DMS153 (cell line): ENCODE data around the gene FNDC7.
"Not testable (repeated sequence)": the region's sequence is repeated elsewhere in the genome, so short reads cannot be mapped to it uniquely, and the experiment has no call there.

Source experiments
- DNase-seq: peaks from one replicate; lab custom pipeline; 2025; lab: John Stamatoyannopoulos, UW

FNDC7 gene, protein sequence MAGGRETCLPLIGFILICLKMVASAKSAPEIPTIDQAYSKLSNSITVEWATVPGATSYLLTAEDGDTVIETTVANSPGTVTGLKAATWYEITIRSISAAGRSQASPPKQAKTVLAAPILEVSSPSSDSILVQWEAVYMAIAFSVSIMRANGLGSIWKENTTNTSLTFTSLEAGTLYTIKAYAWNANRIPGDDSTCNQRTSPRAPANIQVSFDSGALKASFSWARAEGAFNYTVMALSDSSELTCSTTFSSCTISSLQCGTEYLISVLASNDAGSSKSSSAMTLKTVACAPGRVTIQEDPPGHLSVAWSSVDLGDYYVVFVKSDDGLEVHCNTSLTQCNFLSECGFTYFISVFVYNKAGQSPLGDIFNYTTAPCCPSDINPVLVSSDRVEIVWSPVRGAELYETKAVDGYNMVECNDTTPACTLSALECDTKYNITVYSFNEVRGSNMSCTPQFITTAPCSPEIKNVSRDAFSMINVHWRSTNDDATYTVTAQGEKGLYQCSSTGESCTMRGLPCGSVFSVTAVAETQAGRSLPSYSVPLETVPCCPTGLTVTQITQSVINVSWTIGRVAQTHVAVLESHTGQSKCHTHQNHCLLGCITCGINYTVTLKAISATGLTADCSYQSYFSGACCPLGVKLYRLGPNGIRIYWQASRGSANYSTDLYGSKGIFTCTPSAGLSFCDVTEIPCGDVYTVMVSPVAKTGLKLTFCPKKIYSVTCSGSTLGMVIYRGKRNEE

DNA sequence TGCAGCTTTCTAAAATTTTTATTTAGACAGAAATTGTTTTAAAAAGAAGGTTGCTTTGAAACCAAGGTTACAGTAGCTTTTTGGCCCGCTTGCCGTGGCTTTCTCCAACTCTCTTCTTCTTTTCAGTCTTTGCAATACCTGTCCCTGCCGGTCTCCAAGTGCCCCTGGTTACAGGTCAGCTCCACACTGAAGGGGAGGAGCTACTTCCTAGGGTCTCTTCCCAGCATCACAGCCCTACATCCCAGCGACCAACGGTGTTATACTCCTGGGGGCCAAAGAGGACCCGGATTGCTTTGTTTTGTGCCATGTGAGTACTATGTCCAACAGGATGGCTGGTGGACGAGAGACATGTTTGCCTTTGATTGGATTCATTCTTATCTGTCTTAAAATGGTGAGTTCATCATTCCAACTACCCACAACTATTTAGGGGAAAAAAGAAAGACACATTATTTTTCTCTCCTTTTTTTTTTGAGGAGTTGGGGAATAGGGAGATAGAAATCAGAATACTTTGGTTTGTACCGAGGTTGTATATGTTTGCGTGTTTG lies at the start of gene FNDC7:
FNDC7 (plus strand) TSS at position 303 of the 545 bp plus-strand sequence; CDS start at position 329, 26 bp downstream.
- DNase-seq: no peak

DNA sequence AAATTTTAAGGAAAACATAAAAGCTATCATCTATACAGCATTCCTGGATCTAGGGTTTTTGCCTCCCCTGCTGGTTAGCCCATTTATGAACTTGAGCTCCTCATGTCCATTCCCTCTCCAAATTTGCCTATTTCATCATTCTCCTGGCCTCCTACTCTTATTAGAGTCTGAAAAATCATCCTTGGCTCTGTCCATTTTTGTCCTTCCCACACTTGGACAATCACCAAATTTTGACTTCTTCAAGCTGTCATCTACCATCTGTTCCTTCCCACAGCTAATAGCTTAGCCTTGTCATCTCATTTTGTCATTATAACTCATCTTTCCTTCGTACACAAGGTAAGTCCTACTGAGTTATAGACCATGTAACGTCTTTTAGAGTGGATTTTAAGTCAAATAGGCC lies 49.6 kb upstream of the FNDC7 start:
- DNase-seq: no peak

DNA sequence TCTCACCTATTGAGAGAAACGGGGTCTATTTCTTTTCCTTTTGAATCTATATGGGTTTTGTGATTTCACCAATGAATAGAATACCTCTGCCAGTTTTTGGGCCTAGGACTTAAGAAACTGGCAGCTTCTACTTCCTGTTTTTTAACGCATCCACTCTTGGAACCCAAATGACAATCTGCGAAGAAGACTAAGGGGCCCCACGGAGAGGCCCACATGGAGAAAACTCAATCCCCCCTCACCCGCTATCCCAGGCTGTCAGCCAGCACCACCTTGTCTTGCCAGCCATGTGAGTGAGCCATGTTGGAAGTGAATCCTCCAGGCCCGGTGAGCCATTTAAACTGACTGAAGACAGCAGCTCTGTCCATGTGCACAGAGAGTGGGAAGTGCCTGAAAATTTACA lies 48.2 kb upstream of the FNDC7 start:
- no peak for DNase-seq

DNA sequence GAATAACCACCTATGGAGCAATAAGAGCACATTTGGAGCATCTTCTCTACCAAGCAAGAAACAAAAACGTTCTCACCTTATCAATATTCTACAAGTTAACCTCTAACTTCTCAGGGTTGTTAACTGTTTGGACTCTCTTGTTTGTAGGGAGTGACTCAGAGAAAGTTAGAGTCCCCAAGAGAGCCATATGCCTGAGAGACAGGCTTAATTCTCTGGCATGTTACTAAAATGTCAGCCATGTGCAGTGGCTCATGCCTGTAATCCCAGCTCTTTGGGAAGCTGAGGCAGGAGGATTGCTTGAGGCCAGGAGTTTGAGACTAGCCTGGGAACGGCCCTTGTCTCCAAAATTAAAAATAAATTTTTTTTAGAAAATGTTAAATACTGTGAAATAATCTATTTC lies 47.6 kb upstream of the FNDC7 start:
- DNase-seq: no peak

DNA sequence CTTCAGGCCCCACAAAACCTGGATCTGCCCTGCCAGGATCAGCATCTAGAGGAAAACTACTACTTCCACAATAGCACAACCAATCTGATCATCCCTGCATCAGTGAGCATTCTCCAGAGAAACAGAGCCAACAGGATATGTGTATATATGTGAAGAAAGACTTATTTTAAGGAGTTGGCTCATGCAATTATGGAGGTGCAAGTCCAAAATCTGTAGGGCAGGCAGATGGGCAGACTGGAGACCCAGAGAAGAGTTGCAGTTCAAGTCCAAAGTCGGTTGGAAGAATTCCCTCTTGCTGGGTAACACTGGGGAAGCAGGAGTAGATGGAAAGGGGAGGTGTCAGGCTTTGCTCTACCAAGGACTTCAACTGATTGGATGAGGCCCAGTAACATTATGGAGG lies 46.9 kb upstream of the FNDC7 start:
- DNase-seq: no peak

DNA sequence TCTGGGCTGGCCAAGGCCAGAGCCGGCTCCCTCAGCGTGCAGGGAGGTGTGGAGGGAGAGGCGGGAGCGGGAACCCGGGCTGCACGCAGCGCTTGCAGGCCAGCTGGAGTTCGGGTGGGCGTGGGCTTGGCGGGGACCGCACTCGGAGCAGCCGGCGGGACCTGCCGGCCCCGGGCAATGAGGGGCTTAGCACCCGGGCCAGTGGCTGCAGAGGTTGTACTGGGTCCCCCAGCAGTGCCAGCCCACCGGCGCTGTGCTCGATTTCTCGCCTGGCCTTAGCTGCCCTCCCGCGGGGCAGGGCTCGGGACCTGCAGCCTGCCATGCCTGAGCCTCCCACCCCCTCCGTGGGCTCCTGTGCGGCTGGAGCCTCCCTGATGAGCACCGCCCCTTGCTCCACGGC lies 45.3 kb upstream of the FNDC7 start:
- DNase-seq: not testable (repeated sequence)

DNA sequence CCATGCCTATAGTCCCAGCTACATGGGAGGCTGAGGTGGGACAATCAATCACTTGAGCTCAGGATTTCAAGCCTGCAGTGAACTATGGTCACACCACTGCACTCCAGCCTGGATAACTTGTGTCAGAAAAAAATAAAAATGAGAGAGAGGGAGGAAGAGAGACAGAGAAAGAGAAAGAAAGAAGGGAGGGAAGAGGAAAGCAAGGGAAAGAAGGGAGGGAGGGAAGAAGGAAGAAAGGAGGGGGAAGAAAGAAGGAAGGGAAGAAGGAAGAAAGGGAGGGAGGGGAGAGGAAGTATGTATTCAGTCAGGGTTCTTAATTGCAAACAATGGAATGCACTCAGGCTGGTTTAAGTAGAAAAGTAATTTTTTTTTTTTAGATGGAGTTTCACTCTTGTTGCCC lies 43.9 kb upstream of the FNDC7 start:
- no peak for DNase-seq

DNA sequence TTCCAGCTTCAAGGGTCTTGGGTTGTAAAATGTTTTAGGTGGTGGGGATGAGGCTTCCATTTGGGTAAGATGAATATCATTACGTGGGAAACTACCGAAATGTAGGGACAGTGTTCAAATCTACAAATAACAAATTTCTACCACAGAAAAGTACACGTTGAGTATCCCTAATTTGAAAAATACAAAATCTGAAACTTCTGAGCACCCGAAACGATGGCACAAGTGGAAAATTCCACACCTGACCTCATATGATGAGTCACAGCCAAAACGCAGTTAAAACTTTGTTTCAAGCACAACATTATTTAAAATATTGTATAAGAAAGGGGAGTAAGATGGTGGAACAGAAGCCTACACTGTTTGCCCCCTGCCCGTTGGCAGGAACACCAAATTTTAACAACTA lies 43.0 kb upstream of the FNDC7 start:
- DNase-seq: no peak

DNA sequence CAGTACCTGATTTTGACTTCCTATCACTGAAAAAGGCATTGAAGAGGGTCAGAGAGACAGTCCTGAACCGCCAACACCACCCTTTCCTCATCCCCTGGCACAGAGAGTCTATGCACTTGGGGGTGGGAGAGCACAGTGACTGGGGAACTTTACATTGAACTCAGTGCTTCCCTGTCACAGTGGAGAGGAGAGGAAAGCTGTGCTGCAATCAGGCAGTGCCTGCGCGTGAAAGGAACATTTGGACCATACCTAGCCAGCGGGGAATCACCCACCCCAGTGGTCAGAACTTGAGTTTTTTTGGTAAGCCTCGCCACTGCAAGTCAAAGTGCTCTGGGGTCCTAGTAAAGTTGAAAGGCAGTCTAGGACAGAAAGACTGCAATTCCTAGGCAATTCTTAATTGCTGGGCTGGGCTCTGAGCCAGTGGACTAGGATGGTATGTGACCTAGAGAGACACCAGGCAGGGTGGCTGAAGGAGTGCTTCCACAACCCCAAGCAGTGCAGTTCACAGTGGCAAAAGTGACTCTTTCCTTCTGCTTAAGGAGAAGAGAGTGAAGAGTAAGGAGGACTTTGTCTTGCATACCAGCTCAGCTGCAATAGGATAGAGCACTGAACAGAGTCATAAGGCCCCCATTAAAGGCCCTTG lies 42.5 kb upstream of the FNDC7 start:
- DNase-seq: no peak

DNA sequence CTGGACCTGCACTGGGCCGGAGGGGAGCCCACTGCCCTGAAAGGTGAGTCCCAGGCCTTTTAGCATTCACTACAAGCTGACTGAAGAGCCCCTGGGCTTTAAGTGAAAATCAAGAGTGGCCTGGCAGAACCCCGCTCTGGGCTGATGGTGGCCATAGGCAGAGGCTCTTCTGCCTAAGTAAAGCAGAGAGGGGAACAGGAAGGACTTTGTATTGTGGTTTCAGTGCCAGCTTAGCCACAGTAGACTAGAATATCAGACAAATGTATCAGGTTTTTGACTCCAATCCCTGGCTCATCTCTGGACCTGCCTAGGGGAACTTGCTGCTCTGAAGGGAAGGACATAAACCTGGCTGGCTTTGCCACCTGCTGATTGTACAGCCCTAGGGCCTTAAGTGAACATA lies 41.6 kb upstream of the FNDC7 start:
- DNase-seq: no peak

DNA sequence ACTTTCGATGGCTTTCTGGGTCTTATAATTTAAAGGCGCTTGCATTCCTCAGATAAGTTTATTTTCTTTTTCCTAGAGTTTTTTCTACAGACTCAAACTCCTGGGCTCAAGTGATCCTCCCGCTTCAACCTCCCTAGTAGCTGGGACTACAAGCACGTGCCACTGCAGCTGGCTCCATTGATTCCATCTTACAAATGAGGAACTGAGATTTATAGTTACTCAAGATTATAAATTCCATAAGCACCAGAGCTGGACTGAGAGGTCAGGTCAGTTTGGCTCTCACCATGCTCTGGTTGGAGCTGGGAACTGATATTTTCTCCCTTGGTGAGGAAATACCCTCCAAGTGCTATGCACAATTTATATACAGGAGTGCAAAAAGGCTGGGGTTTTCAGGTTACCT lies 34.0 kb upstream of the FNDC7 start:
- no peak for DNase-seq

DNA sequence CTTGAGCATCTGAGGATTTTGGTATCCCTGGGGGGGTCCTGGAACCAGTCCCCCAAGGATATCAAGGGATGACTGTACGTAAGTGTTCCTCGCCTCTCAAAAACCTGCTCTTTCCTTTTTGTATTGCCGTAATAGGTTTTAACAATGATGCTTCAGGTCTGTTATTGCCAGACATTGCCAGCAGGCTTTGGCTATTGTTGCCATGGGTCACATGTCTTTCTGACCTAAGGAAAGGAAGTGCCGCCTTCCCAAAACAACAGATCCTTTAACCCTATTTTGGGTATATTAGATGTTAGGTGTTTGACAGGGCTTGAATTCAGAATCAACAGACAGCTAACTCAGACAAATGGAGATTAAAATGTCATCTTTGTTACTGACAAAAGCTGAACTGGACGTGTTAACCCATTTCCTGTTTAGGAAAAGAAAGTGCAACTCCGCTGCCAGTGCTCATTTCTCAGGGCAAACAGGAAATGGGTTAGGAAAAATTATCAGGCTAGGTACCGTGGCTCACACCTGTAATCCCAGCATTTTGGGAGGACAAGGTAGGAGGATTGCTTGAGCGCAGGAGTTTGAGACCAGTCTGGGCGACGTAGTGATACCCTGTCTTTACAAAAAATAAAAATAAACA lies 33.0 kb upstream of the FNDC7 start:
- no peak for DNase-seq

DNA sequence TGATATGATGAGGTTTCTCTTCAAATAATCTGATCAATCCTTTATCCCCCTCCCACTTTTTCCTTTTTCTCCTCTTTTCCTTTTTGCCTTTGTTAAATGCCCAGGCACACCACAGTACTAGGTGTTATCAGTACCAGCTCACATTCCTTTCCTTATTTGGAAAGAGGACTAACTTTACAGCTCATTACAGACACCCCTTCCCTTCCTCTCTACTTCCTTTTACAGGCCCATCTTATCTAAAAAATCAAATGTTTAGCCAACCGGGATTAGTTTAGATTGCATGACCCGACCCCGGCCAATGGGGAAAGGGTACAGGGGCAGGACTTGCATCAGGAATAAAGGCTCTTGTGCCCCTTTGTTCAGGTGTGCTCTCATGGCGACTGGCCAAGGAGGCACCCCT lies 31.0 kb upstream of the FNDC7 start:
- not testable (repeated sequence) for DNase-seq

DNA sequence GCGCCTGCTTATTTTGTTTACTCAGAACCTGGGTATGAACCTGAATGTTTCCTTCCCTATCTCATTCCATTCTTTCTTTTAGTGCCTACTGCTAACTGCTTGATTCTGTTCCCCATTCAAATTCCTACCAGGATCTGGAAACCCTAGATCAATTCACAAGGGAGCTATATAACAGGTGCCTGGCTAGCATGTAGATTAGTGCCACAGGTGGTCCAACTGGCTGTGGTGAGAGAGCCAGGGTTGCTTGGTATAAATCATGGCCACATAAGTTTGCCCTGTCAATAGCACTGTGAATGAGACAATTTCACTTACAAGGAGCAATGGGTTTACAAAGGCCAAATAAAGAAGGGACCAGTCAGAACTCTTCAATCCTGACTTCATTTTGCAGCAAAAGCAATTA lies 27.2 kb upstream of the FNDC7 start:
- DNase-seq: no peak

DNA sequence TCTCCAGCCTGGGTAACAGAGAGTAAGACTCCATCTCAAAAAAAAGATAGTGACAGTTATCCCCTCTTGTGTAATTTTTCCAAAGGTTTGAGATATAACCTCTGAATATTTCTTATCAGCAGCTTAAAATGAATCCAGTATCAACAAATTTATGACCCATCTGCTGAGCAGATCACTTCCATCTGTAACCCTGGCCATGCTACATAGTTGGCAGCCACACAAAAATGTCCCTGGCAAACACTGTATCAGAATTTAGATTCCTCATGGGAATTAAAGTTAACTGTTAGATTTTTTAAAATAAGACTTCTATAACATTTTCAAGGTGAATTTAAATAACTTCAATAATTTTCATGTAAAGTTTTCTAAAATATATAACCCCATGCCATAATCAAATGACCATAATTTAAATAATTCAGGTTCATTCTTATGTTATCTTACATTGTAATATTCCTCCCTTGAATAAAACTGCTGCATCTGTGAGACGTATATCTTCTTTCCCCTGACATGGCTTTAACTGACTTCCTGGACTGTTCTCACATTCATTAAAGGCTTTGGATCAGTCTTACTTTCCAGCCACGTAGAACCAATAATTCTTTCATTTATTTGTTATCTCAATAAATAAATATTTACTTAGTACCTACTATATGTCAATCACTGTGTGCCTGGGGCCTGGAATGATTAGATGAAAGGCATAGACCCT lies 25.9 kb upstream of the FNDC7 start:
- no peak for DNase-seq

DNA sequence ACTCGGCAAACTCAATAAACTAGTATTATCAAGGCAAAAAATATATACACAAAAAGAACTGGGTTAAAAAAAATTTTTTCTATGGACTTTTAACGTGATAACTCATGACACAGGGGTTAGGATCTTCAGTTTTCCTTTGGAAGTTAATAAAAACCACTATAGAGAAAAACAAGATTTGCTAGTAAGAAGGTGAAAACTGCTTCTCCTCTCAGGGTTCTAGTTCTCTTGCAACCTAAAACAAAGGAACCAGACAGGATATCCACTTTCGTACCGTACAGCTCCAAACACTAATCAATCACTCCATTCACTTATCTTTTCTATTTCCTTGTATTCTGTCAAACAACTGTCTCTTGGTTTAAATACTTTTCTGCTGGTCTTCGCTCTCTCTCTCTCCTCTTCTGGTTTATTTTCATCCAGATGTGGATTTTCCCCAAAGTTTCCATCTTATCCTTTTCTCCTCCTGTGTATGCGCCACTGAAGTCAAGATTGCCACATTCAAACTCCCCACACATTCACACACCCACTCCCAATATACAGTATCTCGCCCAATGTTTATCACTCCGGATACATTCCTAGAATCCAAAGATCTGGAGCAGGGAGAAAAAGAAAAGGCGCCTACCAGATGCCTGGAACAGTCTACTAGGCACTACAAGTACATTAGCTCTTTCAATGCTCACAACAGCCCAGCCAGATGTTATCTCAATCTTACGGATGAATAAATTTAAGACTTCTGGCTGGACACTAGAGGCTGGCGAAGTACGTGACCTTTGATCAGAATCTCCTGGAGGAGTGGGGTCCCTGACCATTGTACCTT lies 21.4 kb upstream of the FNDC7 start:
- no peak for DNase-seq

DNA sequence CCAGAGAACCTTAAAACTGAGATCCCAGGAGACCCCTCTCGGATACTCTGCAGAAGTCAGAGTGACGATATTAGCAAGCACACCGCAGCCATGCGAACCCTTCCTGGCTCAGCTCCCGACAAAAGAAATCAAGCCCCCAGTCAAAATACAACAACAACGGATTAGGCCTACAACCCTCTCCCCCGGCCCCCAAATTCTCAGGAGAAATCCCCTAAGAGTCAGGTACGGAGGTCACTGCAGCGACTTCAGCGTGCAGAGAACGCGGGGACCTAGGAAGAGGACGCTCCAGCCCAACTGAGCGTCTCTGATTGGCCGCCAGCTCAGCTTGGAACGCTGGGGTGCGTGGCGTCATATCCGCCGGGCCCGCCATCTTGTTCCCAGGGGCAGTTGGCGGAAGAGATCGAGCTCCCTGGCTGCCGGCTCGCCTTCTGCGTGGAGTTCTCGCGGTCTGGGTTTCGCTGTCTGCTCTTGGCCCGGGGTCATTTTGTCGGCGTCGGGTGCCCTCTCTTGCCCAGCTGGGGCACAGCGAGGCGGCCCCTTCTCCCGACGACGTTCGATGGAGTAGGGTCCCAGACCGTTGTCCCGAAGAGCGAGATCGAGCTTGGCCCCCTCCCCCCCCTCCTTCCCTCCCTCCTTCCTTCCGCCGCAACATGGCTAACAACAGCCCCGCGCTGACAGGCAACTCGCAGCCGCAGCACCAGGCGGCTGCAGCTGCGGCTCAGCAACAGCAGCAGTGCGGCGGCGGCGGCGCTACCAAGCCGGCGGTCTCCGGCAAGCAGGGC lies 20.6 kb upstream of the FNDC7 start, which contains the start of gene PRPF38B:
PRPF38B (plus strand) TSS at position 369 of the 782 bp plus-strand sequence; CDS start at position 651, 282 bp downstream.
- peak; percentile 89 for DNase-seq

DNA sequence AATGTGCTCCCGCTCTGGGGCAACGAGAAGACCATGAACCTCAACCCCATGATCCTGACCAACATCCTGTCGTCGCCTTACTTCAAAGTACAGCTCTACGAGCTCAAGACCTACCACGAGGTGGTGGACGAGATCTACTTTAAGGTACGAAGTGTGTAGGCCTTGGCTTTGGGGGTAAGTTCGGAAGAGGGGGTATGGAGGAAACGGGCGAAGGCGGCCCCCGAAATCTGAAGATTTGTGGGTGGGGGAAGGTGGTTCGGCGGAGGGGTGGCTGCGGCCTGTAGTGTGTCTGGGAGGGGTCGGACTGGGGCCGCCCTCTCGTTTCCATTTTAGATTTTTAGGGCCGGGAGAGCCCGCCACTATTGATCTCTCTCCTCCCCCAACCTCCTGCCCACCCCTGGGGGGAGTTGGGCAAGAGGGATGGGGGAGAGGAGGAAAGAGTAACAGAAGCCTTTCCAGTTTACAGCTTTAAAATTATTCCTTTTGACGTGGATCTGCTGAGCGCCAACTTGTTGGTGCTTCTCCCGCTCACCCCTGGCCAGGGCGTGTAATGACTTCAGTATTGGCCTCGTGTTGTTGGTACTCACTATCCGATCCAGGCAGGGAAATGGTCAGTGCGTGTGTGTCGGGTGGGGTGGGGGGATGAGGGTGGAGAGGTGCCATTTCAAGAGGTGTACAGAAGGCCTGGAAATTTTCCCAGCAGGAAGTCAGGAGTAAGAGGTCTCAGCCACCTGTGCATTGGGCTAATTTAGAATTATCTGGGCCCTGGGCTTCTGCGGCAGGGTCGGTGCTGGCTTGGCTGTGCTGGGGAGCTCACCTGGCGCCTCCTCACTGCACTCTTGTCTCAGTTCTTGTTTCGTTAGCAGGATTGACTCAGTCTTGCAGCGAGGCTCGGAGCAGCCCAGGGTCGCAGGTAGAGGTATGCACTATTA lies 19.7 kb upstream of the FNDC7 start:
- peak; percentile 44 for DNase-seq

DNA sequence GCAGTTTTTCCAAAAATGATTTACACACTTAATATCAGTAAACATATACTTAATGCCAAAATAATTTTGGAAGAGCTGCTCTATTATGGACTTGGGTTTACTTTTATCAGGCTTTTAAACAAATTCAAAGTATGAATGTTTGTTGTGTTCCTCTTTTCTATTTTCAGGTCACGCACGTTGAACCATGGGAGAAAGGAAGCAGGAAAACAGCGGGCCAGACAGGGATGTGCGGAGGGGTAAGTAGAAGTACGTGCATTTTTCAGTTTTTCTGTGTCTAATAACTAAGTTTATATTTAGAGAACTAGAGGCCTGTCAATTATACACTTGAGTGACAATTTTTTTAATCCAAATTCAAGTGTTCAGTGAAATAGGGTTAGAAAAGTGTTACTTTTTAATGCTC lies 17.2 kb upstream of the FNDC7 start:
- no peak for DNase-seq
